CD4-positive, alpha-beta T cell (primary cell): ENCODE measurements around the gene TWSG1. TPM values are rescaled to one million over a fixed set of nuclear protein-coding genes. Genes with fewer than 3 reads are reported as not detected.

Source experiments
- ATAC-seq: fragments of 200-7000 bp; cut with Tn5 transposase; one replicate; pipeline ENCODE4 v1.10.0; 2022; ENCODE audit warnings: mild to moderate bottlenecking; ENCODE audit not compliant: poor library complexity
- CTCF ChIA-PET: fragments of 350-600 bp; sonication (Branson Sonifier 250); formaldehyde crosslinking; loops from one replicate; lab custom pipeline; 2021; ENCODE audit warnings: antibody characterized with exemption, inconsistent platforms; lab: Charles Lee
- POLR2A ChIA-PET: fragments of 350-600 bp; sonication (Branson Sonifier 250); formaldehyde crosslinking; loops from one replicate; lab custom pipeline; 2021; ENCODE audit warnings: antibody characterized with exemption, inconsistent platforms; lab: Charles Lee
- DNase-seq, 14 experiments: peaks; one replicate each; pipeline ENCODE4 v3.0.0-alpha.2; 2013 to 2020; ENCODE audit warnings: mixed read lengths in 2 of 14
- H3K27ac ChIP-seq, 2 donors: one replicate each; pipeline versions ENCODE4 v1.5.1 to v1.7.0; 2013; ENCODE audit warnings: low read length in 2 of 2, low read depth in 1 of 2, mild to moderate bottlenecking in 1 of 2
- H3K27me3 ChIP-seq, 2 experiments: 1 replicate in 1 of 2; 2 replicates in 1 of 2; pipeline versions ENCODE4 v1.6.1 to v1.7.0; 2013; ENCODE audit warnings: low read length in 2 of 2, control low read depth in 1 of 2, mild to moderate bottlenecking in 1 of 2, moderate library complexity in 1 of 2; ENCODE audit not compliant: insufficient read depth in 2 of 2, control insufficient read depth in 1 of 2
- H3K36me3 ChIP-seq: one replicate; pipeline ENCODE4 v1.6.1; 2013; ENCODE audit warnings: low read length, control low read depth; ENCODE audit not compliant: insufficient read depth
- H3K4me1 ChIP-seq: one replicate; pipeline ENCODE4 v1.6.1; 2013; ENCODE audit warnings: low read length, control low read depth; ENCODE audit not compliant: insufficient read depth
- H3K4me3 ChIP-seq: one replicate; pipeline ENCODE4 v1.5.1; 2013; ENCODE audit warnings: mild to moderate bottlenecking, low read length, moderate library complexity
- H3K9me3 ChIP-seq, 2 experiments: 1 replicate in 1 of 2; 2 replicates in 1 of 2; pipeline versions ENCODE4 v1.6.1 to v1.7.0; 2013; ENCODE audit warnings: low read length in 2 of 2, mild to moderate bottlenecking in 2 of 2, control low read depth in 1 of 2, moderate library complexity in 1 of 2; ENCODE audit not compliant: control insufficient read depth in 1 of 2, insufficient read depth in 1 of 2
- H3K27ac Mint-ChIP-seq: one replicate; pipeline ENCODE4 v1.8.0; 2020; ENCODE audit warnings: mixed read lengths
- H3K27me3 Mint-ChIP-seq: one replicate; pipeline ENCODE4 v1.8.0; 2021; ENCODE audit warnings: mixed read lengths
- H3K36me3 Mint-ChIP-seq: one replicate; pipeline ENCODE4 v1.8.0; 2021; ENCODE audit warnings: low read depth, mixed read lengths
- H3K4me1 Mint-ChIP-seq: one replicate; pipeline ENCODE4 v1.8.0; 2021; ENCODE audit warnings: low read depth, mixed read lengths
- H3K4me3 Mint-ChIP-seq: one replicate; pipeline ENCODE4 v1.8.0; 2020; ENCODE audit warnings: mild to moderate bottlenecking, mixed read lengths
- H3K9me3 Mint-ChIP-seq: one replicate; pipeline ENCODE4 v1.8.0; 2020; ENCODE audit warnings: mixed read lengths
- CTCF ChIP-seq: fragments of 200-600 bp; IDR thresholded peaks from one replicate; pipeline ENCODE4 v1.8.0; 2022; ENCODE audit warnings: antibody characterized with exemption, mild to moderate bottlenecking
- intact Hi-C, 2 experiments: fragments of 100-400 bp; cut with DNase I in 1 of 2; cut with micrococcal nuclease in 1 of 2; formaldehyde crosslinking; loops; one replicate each; pipeline versions ENCODE4 v1.15.1 to v1.9.0; 2023 to 2025; cut with DNase I, micrococcal nuclease
- total RNA-seq, 174 experiments: library from RNA in 2 of 174; stranded (reverse) in 2 of 174; gene quantifications; one replicate each; pipeline ENCODE4 v1.2.3 and lab custom pipeline; 2021 to 2026

Gene TWSG1
- total RNA-seq, 2 experiments from 2014 or later = 2.8 TPM

- ChIA-PET CTCF (interaction anchor here (0.5 kb wide), 1 partner anchor 268 kb away, joined by 3 read pairs; no protein-coding TSS in a partner anchor), POLR2A (no interaction called here)
- Histone ChIP-seq H3K9me3 (no peaks in the 10 kb centered on the region), H3K36me3 (no peaks in the 10 kb centered on the region), H3K4me1 (no peaks in the 10 kb centered on the region), H3K4me3 (no peak overlapping the region), H3K27me3 (no peaks in the 10 kb centered on the region), H3K27ac (no peak overlapping the region)
- Mint-ChIP-seq H3K4me3 (no peak overlapping the region), H3K4me1 (peaks cover 5% of the 10 kb centered on the region), H3K27ac (no peak overlapping the region), H3K9me3 (no peaks in the 10 kb centered on the region), H3K36me3 (peaks cover 30% of the 10 kb centered on the region), H3K27me3 (no peaks in the 10 kb centered on the region)
- no peak for ATAC-seq
- DNase-seq = no peak
- intact Hi-C loops = no loop called here
- no peak for TF ChIP-seq CTCF
These were observed 12.2 kb downstream of the TWSG1 start for GRCh38 chr18:9346775-9347174.

GRCh38 chr18:9348079-9348671 lies 13.6 kb downstream of the TWSG1 start:
- H3K4me3 Mint-ChIP-seq = no peak overlapping the region
- Histone ChIP-seq H3K36me3 (no peaks in the 10 kb centered on the region), H3K27ac (no peak overlapping the region), H3K9me3 (no peaks in the 10 kb centered on the region), H3K4me1 (no peaks in the 10 kb centered on the region), H3K27me3 (no peaks in the 10 kb centered on the region), H3K4me3 (no peak overlapping the region)
- no peak for DNase-seq
- ATAC-seq = no peak
- no peaks in the 10 kb centered on the region for H3K9me3 Mint-ChIP-seq
- CTCF ChIA-PET = no interaction called here
- H3K36me3 Mint-ChIP-seq = peaks cover 21% of the 10 kb centered on the region
- no peak overlapping the region for H3K27ac Mint-ChIP-seq
- peaks cover 5% of the 10 kb centered on the region for H3K4me1 Mint-ChIP-seq
- TF ChIP-seq CTCF = no peak
- H3K27me3 Mint-ChIP-seq = no peaks in the 10 kb centered on the region
- POLR2A ChIA-PET = no interaction called here
- intact Hi-C loops = no loop called here

GRCh38 chr18:9348766-9349165 lies 14.2 kb downstream of the TWSG1 start:
- Histone ChIP-seq H3K4me3 (no peak overlapping the region), H3K27ac (no peak overlapping the region), H3K9me3 (no peaks in the 10 kb centered on the region), H3K27me3 (no peaks in the 10 kb centered on the region), H3K36me3 (no peaks in the 10 kb centered on the region), H3K4me1 (no peaks in the 10 kb centered on the region)
- H3K4me3 Mint-ChIP-seq = no peak overlapping the region
- no peaks in the 10 kb centered on the region for H3K27me3 Mint-ChIP-seq
- ChIA-PET POLR2A (no interaction called here), CTCF (no interaction called here)
- peaks cover 16% of the 10 kb centered on the region for H3K36me3 Mint-ChIP-seq
- intact Hi-C loops = no loop called here
- no peak for ATAC-seq
- no peak for TF ChIP-seq CTCF
- no peak for DNase-seq
- H3K27ac Mint-ChIP-seq = no peak overlapping the region
- peaks cover 5% of the 10 kb centered on the region for H3K4me1 Mint-ChIP-seq
- no peaks in the 10 kb centered on the region for H3K9me3 Mint-ChIP-seq
